NOMO-1 treated with dmso at 0.1 percent for 144 hours (cell line): ENCODE results near the gene ARHGAP26.

Source experiments
- DNase-seq: peaks from one replicate; lab custom pipeline; 2025; ENCODE audit not compliant: unreplicated experiment; lab: John Stamatoyannopoulos, UW

The ARHGAP26 gene

DNA sequence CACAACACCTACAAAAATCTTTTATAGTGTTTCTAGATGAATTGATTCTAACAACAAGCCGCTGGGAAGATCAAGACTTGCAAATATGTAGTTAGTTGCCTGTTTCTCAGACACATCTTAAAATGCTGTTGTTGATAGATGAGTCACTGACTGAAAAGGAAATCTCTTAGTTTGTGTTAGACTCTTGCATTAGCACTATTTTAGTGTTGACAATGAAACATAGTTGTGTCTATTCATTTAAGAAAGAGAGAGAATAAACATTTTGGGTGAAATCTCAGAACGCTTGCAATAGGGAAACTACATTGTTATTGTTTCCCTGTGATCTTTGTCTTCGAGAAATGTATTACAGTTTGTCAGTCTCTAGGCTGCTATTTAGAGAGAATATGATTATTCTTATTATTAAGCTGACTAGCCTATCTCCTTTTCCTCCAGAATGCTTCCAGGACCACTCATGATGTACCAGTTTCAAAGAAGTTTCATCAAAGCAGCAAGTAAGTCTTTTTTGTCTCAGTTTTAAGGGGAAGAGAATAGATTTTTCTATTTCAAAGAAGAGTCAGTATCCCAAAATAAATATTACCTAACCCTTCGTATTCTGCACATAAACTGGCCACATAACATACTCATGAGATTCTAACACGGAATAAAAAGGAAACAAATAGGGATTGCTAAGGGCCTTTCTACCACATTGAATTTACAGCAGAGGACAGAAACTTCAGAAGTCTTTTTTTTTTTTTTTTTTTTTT lies 285.6 kb downstream of the ARHGAP26 start:
- no peak for DNase-seq

DNA sequence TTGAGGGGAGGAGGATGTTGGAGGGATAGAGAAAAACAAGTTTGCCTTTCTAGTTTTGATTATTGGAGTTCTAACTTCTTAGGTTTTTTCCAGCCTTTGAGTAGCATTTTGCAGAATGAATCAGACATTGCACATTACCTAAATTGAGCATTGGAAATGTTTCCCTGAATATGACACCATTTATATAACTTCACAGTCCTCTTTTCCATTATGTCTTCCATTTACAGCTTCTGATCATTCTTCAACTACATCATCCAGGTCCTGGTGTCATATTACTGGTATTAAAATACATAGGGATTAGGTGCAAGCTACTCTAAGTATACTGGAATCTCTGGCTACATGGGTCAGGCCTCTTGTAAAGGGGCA lies 286.1 kb downstream of the ARHGAP26 start:
- DNase-seq = no peak

DNA sequence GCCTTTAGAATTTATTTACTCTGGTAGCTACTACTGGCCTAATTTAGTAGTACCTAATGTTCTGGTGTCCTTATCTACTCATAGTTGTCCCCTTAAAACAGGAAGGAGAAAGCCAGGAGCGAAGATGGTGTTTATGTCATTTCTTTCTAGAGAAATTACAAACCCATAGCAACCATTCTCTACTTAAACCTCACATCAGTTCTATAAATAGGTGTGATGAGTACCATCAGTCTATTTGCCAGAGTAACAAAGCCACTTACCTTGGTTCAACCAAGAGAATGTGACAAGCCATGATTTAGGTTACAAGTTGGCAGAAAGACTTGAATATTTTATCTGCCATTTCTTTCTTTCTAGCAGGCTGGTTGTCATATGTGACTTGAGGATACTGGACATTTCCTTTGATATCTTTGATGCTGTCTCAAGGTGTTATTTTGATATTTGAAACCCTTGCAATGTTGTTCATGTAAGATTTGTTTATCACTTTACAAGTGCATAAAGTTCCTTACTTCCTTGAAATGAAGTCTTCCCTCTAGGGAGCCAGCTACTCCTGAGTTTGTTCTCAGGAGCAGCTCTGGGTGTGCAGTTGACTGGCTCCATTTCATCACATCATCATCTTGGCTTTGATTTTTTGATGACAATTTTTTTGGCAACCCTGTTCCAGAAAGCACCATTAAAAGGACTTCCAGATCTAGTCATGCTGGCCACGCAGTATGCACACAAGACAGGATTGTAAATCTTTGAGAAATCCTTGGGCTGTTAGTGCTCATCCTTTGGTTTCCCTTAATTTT lies 286.8 kb downstream of the ARHGAP26 start:
- DNase-seq = no peak

DNA sequence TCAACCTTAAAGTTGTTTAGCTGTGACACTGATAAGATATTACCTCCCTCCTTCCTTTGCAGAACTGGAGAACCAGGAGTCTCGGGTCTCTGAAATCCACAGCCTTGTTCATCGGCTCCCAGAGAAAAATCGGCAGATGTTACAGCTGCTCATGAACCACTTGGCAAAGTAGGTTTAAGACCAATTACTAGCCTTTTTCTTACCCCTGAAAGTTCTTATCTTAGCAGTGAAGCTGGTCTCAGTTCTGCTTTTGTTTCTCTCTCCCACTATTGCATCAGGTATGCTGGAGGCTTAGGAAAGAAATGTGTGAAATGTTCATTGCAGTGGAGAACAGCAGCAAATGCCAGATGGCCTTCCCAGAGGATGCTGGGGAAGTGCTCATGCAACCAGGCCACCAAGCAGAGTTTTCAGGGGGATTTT lies 287.4 kb downstream of the ARHGAP26 start:
- DNase-seq = peak; percentile 68

DNA sequence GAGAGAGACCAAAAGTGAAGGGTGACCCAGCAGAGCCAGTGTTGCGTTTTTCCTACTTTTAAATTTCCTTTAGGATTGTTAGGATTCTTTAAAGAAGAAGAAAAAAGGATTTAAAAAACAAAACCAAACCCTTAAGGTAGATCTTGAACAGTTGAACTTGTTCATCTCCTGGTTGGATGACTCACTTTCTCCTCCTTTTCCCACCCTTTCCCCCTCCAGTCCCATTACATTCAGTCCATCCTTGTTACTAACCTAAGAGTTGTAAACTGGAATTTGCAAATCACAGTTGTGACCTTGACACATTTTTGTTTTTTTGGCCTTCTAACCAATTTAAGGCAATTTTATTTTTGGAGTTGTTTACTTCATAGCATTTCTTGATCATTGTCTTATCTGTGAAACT lies 289.2 kb downstream of the ARHGAP26 start:
- DNase-seq = no peak

DNA sequence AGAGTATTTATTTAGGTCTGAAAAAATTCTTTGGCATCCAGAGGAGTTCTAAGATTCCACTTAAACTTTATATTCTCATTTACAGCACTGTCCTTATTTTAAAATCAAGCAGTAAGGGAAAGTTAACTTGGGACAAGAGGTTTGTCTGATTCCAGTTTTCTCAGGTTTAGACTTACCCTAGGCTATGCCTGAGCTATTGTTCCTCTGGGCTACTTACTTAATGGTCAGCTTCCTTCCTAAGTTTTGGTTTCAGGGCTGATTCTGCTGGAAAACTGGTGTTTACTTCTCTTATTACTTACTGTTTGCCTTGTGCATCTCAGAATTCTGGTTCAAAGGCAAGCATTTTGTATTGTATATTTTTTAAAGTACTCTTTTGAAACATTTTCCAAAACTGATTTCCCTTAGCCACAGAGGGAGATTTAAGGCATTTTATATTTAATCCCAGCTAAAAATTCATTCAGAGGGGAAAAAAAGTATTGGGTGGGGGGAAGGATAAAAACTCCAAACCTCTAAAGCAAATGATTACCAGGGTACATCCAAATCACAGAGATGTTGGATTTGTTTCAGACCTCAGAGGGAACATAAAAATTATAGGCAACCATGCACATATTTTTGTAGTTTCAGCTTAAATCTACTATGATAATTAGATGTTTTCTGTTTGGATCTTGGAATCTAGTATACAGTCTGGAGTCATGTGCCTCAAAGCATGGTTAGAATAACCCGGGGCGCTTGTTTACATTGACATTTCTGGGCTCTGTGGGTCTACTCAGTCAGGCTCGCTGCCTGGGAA lies 290.0 kb downstream of the ARHGAP26 start:
- DNase-seq = no peak

DNA sequence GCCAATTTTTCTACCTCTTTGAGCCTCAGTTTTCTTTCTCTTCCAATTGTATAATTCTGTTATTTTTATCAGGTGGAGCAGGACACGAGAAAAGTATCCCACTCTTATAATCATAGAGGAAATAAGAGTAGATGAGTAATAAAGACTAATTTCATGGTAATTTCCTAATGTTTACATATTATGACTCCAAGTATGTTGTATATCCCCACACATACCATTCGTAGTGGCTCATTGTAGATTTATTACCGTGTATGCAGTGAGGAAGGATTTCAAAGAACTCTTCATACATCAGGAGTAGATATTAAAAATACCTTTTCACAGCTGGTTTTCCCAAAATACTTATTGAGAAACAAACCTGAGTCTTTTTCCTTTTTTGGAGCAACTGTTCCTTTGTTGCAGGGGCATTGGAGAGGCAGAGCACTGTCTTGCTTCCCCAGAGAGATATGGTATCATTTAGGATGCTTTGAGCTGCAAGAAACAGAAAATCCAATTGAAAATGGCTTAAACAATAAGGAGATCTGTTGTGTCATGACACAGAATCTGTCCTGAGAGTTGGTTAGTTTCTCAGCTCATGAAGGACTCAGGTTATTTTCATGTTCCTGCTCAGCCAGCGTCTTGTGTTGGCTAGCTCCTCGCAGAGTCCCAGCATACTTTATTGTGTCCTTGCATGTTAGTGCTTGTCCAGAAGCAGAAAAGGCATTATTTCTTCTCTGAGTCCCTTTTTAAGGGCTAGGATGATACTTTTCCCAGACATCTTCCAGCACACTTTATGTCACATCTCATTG lies 291.2 kb downstream of the ARHGAP26 start:
- no peak for DNase-seq

DNA sequence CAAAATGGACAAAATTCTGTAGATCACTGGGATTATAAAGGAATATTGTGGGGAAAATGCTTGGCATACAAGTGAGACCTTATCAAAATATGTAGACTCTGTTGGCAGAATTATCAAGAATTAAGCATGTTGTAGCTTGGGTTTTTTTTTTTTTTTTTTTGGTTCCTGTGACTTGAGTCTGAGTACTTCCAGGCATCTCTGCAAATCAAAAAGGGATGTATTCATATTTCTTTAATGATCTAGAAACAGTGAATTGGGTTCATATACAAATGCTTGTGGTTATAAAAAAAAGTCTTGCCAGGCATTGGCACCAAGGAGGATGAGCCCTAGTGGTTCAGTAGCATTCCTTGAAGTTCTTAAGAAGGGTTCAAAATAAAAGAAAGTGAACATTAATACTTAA lies 292.2 kb downstream of the ARHGAP26 start:
- no peak for DNase-seq

DNA sequence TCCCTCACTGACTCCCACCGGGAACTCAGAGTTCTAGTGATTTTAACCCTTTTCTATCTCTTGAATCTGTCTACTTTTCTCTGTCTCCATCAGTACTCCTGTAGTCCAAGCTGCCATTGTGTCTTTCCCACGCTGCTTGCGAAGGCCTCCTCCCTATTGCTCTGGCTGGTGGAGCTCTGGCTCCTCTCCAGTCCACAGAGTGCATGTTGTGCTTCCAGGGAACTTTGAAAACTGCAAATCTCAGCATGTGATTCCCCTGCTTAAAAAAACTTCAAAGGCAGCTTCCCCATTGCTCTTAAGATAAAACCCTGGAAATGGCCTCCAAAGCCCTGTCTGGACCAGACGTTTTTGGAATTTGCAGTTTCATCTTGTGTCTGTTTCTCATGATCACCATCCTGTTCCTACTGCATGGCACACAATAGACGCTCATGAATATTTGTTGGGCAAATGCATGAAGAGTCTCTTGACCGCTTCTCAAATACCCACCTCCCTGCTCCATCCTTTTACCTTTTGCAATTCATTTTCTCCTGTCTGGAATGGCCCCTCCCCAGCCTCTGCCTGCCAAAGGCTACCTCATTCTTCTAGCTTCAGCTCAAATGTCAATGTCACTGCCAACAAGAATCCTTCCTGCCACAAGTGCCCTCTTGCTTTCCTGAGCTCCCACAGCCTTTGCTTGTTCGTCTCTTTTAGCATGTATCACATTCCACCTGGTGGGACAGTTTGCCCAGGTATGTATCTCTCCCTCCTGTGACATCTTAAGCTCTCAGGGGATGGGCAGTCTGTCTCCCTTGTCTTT lies 293.2 kb downstream of the ARHGAP26 start:
- no peak for DNase-seq

DNA sequence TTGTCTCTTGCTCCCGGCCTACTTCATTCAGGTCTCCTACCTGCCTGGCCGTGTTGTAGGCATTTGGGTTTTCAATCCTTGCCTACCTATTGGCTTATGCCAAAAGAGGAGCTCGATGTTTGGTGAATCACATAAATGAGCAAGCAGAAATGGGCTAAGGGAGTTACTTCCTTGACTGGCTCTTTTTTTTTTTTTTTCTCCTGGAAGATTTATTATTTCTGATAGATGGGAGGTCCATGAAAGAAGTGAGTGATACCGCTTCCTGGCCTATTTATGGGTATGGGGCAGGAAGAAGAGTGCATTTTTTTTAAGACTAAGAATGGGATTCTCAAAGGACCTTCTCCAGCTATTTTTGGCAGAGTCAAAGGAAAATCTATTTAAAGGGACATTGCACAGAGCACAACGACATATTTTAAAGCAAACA lies 294.1 kb downstream of the ARHGAP26 start:
- DNase-seq = peak; percentile 27

DNA sequence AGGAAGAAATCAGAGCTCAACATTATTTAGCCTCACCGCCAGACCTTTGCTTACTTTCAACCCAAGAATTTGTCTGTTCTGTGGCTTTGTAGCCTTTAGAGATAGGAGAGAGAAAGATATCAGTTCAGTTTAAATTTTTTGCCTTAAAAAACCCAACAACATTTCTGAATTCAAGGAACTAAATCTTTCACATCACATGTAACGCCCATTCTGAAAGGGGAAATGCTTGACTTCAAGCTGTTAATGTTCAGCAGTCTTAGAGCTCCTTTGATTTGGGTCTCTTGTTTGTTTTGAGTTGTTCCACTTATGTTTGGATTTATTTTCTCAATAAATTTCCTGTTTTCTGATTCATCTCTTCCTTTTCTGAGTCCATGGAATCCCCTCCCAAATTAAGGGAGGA lies 294.5 kb downstream of the ARHGAP26 start:
- DNase-seq = peak; percentile 39

DNA sequence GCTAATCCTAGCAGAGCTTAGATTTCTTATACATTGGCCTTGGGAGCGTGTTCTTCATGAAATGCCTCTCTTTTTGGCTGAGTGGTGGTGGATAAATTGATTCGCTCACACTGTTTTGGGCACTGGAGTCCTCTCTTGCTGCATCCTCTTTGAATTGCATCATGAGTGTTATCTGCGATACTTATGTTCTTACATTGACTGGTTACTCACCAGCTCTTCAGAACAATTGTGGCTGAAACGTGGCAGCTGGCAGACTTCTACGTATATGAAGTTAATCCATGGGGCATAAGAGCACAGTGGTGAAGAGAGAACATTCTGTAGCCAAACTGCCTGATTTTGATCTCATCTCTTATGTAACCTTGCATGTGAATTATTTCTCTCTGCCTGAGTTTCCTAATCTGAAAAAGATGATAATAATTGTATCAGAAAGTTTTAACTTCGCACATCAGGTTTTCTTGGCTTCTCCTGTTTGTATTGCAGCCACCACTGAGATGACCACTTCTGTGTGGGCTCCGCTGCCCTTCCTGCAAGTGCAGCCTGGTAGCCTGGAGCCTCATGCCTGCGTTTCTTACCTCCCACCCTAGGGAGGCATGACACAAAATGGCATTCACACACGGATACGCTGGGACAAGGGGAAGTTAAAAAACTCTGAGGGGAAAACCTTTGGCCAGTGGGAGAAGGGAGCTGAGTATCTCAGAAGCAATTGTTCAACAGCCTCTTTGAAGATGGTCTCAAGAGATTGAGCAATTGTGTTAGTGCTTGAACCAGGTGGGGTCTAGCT lies 295.2 kb downstream of the ARHGAP26 start:
- peak; percentile 12 for DNase-seq

DNA sequence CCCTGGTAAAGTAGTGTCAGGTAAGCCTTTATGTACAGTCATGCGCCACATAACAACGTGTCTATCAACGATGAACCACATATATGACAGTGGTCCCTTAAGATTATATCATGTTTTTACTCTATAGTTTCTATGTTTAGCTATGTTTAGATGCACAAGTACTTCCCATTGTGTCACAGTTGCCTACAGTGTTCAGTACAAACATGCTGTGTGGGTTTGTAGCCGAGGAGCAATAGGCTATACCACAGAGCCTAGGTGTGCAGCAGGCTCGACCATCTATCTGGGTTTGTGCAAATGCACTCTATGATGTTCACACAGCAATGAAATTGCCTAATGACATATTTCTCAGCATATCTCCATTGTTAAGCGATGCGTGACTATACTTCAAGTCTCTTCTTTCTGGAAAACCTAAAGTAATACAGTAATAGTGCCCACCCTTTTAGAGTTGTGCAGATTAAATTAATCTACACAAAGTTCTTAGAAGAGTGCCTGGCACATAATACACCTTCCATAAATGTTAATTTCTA lies 295.9 kb downstream of the ARHGAP26 start:
- no peak for DNase-seq

DNA sequence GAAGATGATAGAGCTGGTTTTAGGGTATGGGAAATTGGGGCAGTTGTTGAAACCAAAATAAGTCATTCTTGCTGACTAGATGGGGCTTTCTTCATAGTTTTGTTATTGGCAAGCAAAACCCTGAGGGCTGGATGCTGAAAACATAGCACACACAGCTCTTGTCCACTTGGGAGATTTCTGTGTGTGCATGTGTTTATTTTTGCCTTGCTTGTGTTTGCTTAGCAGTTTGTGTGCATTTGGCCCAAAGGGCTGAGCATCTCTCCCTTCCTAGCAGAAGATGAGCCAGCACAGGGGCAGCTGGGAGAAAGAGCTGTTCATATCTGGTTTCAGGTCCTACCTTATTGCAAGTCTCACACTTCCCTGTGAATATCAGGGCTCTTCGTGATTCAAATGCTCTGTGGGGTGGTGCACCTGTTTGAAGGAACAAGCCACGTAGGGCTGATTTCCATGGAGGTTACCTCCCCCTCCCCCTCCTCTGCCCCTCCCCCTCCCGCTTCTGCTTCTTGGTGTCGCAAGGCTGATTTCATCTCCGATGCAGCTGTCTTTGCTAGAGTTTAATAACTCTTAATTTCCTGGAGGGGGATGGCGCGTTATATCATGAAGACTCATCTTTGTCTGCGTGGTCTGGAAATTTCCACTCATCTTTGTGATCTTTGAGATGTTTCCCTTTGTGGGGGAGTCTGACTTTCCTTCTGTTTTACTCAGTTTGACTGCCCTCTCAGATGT lies 296.5 kb downstream of the ARHGAP26 start:
- no peak for DNase-seq

DNA sequence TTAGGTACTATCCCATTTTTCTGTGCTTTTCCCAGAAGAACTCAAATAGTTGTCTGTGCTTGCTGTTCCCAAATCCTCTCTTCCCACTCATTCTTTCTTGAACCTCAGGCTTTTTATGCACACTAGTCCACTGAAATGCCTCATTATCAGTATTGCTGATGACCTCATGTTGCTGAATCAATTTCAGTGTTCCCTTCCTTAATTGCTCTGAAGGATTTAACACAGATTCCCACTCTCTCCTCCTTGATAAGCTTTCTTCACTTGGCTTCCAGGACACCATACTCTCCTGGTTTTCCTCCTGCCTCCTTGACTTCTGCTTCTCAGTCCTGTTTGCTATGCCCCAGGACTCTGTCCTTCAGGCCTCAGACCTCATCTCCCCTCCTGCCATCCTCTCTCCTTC lies 298.5 kb downstream of the ARHGAP26 start:
- DNase-seq = no peak

DNA sequence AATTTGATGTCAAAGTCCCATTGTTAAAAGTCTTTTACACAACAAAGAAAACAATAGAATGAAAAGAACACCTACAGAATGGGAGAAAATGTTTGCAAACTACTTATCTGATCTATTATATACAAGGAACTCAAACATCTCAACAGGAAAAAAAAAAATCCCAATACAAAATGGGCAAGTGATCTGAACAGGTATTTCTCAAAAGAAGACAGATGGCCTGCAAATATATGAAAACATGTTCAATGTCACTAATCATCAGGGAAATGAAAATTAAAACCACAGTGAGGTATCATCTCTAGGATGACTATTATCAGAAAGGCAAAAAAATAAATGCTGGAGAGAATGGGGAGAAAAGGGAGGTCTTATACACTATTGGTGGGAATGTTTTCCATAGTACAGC lies 301.8 kb downstream of the ARHGAP26 start:
- no peak for DNase-seq

DNA sequence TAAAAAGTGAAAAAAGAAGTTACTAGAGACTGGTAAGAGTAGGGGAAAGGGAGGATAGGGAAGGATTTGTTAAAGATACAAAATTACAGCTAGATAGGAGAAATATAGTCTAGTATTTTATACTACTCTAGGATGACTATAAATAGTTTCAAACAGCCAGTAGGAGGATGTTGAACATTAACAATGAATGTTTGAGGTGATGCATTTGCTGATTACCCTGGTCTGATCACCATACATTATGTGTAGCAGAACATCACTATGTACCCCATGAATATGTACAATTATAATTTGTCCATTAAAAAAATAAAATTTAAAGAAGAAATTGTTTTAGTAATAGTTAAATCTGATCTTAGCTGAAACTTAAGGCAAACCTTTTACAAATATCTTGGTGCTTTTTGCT lies 302.6 kb downstream of the ARHGAP26 start:
- DNase-seq = no peak

DNA sequence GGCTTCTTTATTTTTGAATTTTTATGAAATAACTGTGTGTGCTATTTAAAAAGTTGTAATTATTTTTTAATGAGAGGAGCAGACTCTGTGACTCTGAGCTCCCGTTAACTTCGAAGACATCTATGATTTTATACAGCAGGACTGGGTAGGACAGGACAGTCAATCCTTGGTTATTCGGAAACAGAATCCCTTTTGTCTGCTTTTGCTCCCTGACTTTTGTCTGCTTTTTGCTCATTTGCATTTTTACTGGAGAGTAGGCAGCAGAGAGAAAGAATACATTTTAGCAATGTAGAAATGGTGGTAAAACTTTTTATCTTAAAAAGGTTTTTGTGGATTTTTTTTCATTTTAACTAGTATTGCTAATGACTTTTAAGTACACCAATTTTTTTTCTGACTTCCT lies 303.6 kb downstream of the ARHGAP26 start:
- no peak for DNase-seq
